ENCODE results near the gene PRDM16. TPM values are rescaled to one million over a fixed set of nuclear protein-coding genes. Genes with fewer than 3 reads are reported as not detected.

Gene PRDM16
- total RNA-seq, 1 experiment from 2014 or later = 6.1 TPM

GRCh38 chr1:3248155-3249141 is 179.4 kb downstream of the PRDM16 start:
- DNase-seq (ENCODE audit: low read depth, low spot score) (no peak), ATAC-seq (no peak)
- BruUV-seq (replicated peaks) = no TSS peak
- Histone ChIP-seq H3K9me3 (ENCODE audit: control insufficient read depth in 1 of 2, insufficient read depth in 1 of 2, low read depth in 1 of 2, low read length in 2 of 2) (no peaks in the 10 kb centered on the region), H3K4me3 (replicated peaks in 1 of 2; ENCODE audit: low read depth in 1 of 2, low read length in 2 of 2) (no peak overlapping the region), H3K9ac (ENCODE audit: low read length) (no peak overlapping the region), H4K20me1 (ENCODE audit: insufficient read depth) (no peaks in the 10 kb centered on the region), H3K9me2 (ENCODE audit: insufficient read depth) (no peaks in the 10 kb centered on the region), H3K36me3 (ENCODE audit: control insufficient read depth in 1 of 2, insufficient read depth in 2 of 2, low read length in 2 of 2) (no peaks in the 10 kb centered on the region), H2AFZ (ENCODE audit: low read depth, low read length, poor library complexity, severe bottlenecking) (no peak overlapping the region), H3K79me2 (ENCODE audit: insufficient read depth, low read length) (no peaks in the 10 kb centered on the region), H3K27me3 (ENCODE audit: insufficient read depth, low read length) (no peaks in the 10 kb centered on the region), H3K4me1 (ENCODE audit: control insufficient read depth in 1 of 2, insufficient read depth in 2 of 2, low read length in 2 of 2) (peaks cover 3 to 6% of the 10 kb centered on the region in 2 experiments; a peak in 1 of 4 replicates), H3K27ac (ENCODE audit: low read depth, low read length) (no peak overlapping the region), H3K4me2 (ENCODE audit: low read length) (no peak overlapping the region)
- ChIA-PET CTCF (no interaction called here), POLR2A (no interaction called here), RAD21 (ENCODE audit: low non-redundant PET in 1 of 2, low total read pairs in 2 of 2, uncharacterized antibody in 2 of 2, unreplicated experiment in 2 of 2) (no interaction called here)
- TF ChIP-seq SIN3A (IDR thresholded peaks at IDR 0.05; ENCODE audit: low read depth) (no peak), FOSL1 (IDR thresholded peaks at IDR 0.05; ENCODE audit: low read depth) (no peak), EZH2phosphoT487 (IDR thresholded peaks at IDR 0.05; ENCODE audit: borderline replicate concordance) (no peak), CEBPB (IDR thresholded peaks at IDR 0.05; ENCODE audit: low read depth) (no peak), REST (IDR thresholded peaks at IDR 0.05; ENCODE audit: low read depth) (no peak), CBX3 (IDR thresholded peaks at IDR 0.05; ENCODE audit: low read depth) (no peak), CTCF (IDR thresholded peaks at IDR 0.05 in 2 of 3, conservative IDR thresholded peaks at IDR 0.05 in 1 of 3; ENCODE audit: borderline replicate concordance in 1 of 3, insufficient read depth in 1 of 3, low read depth in 2 of 3, low read length in 2 of 3) (no peak)
- TF ChIP-seq, protein P1, sequence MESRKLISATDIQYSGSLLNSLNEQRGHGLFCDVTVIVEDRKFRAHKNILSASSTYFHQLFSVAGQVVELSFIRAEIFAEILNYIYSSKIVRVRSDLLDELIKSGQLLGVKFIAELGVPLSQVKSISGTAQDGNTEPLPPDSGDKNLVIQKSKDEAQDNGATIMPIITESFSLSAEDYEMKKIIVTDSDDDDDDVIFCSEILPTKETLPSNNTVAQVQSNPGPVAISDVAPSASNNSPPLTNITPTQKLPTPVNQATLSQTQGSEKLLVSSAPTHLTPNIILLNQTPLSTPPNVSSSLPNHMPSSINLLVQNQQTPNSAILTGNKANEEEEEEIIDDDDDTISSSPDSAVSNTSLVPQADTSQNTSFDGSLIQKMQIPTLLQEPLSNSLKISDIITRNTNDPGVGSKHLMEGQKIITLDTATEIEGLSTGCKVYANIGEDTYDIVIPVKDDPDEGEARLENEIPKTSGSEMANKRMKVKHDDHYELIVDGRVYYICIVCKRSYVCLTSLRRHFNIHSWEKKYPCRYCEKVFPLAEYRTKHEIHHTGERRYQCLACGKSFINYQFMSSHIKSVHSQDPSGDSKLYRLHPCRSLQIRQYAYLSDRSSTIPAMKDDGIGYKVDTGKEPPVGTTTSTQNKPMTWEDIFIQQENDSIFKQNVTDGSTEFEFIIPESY (IDR thresholded peaks at IDR 0.05; ENCODE audit: extremely low read depth, insufficient replicate concordance, low read length) = no peak
- intact Hi-C loops (cut with micrococcal nuclease) = no loop called here
